ENCODE data around the gene NTN4. TPM values are rescaled to one million over a fixed set of nuclear protein-coding genes. Genes with fewer than 3 reads are reported as not detected.

The NTN4 gene
- total RNA-seq, 6 donors from 2014 or later, result 74.1 to 115 (median 94.3) TPM

GRCh38 chr12:95673576-95673975, 117.0 kb downstream of the NTN4 start:
- Histone ChIP-seq H3K36me3 (peaks cover 0 to 12% (median 0%) of the 10 kb centered on the region in 4 donors), H3K27me3 (no peaks in the 10 kb centered on the region), H3K4me3 (no peak overlapping the region), H3K4me1 (peaks cover 0 to 5% (median 0%) of the 10 kb centered on the region in 4 donors), H3K9me3 (no peaks in the 10 kb centered on the region), H3K27ac (no peak overlapping the region)
- ATAC-seq (ENCODE audit: low FRiP score in 2 of 2), result no peak
- DNase-seq, result no peak
- WGBS, 2 donors, result 93 to 100% methylated on average over 2 of the region's 2 CpGs
- TF ChIP-seq EP300 (IDR thresholded peaks at IDR 0.05) (no peak), POLR2AphosphoS5 (IDR thresholded peaks at IDR 0.05) (no peak), CTCF (IDR thresholded peaks at IDR 0.05) (no peak), POLR2A (IDR thresholded peaks at IDR 0.05) (no peak)

GRCh38 chr12:95672166-95672565, 118.4 kb downstream of the NTN4 start:
- H3K4me1 ChIP-seq, result peaks cover 0 to 9% (median 2%) of the 10 kb centered on the region in 4 donors
- no peak for ATAC-seq (ENCODE audit: low FRiP score in 2 of 2)
- H3K27me3 ChIP-seq, result no peaks in the 10 kb centered on the region
- DNase-seq, result peak in 1 of 2 donors; percentile 67
- H3K4me3 ChIP-seq, result no peak overlapping the region
- no peak overlapping the region for H3K27ac ChIP-seq
- WGBS, 2 donors, result 95 to 96% methylated on average over 13 to 20 of the region's 21 CpGs
- no peaks in the 10 kb centered on the region for H3K9me3 ChIP-seq
- H3K36me3 ChIP-seq, result peaks cover 0 to 12% (median 0%) of the 10 kb centered on the region in 4 donors
- no peak for TF ChIP-seq POLR2A (IDR thresholded peaks at IDR 0.05)
- no peak for TF ChIP-seq EP300 (IDR thresholded peaks at IDR 0.05)
- no peak for TF ChIP-seq CTCF (IDR thresholded peaks at IDR 0.05)
- TF ChIP-seq POLR2AphosphoS5 (IDR thresholded peaks at IDR 0.05), result no peak

- Histone ChIP-seq H3K9me3 (no peaks in the 10 kb centered on the region), H3K4me1 (peaks cover 0 to 9% (median 2%) of the 10 kb centered on the region in 4 donors), H3K36me3 (peaks cover 0 to 12% (median 0%) of the 10 kb centered on the region in 4 donors), H3K27ac (no peak overlapping the region), H3K27me3 (no peaks in the 10 kb centered on the region), H3K4me3 (no peak overlapping the region)
- no peak for TF ChIP-seq POLR2AphosphoS5 (IDR thresholded peaks at IDR 0.05)
- 88 to 89% methylated on average over 5 to 6 of the region's 6 CpGs for WGBS, 2 donors
- no peak for ATAC-seq (ENCODE audit: low FRiP score in 2 of 2)
- no peak for DNase-seq
Measured at GRCh38 chr12:95671265-95671664, 119.3 kb downstream of the NTN4 start.

GRCh38 chr12:95663525-95663924, 127.0 kb downstream of the NTN4 start:
- Histone ChIP-seq H3K27ac (peak overlapping the region in 1 of 4 donors; percentile 45), H3K36me3 (peaks cover 0 to 5% (median 4%) of the 10 kb centered on the region in 4 donors), H3K4me3 (no peak overlapping the region), H3K9me3 (no peaks in the 10 kb centered on the region), H3K27me3 (no peaks in the 10 kb centered on the region), H3K4me1 (peaks cover 0 to 12% (median 2%) of the 10 kb centered on the region in 4 donors)
- TF ChIP-seq CTCF (IDR thresholded peaks at IDR 0.05) (no peak), POLR2A (IDR thresholded peaks at IDR 0.05) (no peak), EP300 (IDR thresholded peaks at IDR 0.05) (no peak), POLR2AphosphoS5 (IDR thresholded peaks at IDR 0.05) (no peak)
- no peak for ATAC-seq (ENCODE audit: low FRiP score in 2 of 2)
- 57 to 60% methylated on average over 2 of the region's 2 CpGs for WGBS, 2 donors
- no peak for DNase-seq

- Histone ChIP-seq H3K27me3 (no peaks in the 10 kb centered on the region), H3K36me3 (peaks cover 0 to 5% (median 4%) of the 10 kb centered on the region in 4 donors), H3K9me3 (no peaks in the 10 kb centered on the region), H3K27ac (no peak overlapping the region), H3K4me3 (no peak overlapping the region), H3K4me1 (peaks cover 0 to 8% (median 0%) of the 10 kb centered on the region in 4 donors)
- DNase-seq, result no peak
- WGBS, 2 donors, result 100% methylated on average over 1 of the region's 1 CpG
- ATAC-seq (ENCODE audit: low FRiP score in 2 of 2), result no peak
- no peak for TF ChIP-seq EP300 (IDR thresholded peaks at IDR 0.05)
- TF ChIP-seq POLR2A (IDR thresholded peaks at IDR 0.05), result no peak
- no peak for TF ChIP-seq CTCF (IDR thresholded peaks at IDR 0.05)
- no peak for TF ChIP-seq POLR2AphosphoS5 (IDR thresholded peaks at IDR 0.05)
Measured at GRCh38 chr12:95661360-95661759, 129.2 kb downstream of the NTN4 start.
